PFSK-1 (cell line): Measurements from ENCODE around the gene MFSD2A.

Source experiments
- POLR2AphosphoS5 ChIP-seq: IDR thresholded peaks from 2 replicates; pipeline ENCODE4 v1.6.1; 2012; ENCODE audit warnings: low read depth, mild to moderate bottlenecking, control low read depth, low read length, moderate library complexity
- SIN3A ChIP-seq: IDR thresholded peaks from 2 replicates; pipeline ENCODE4 v1.6.1; 2012; ENCODE audit warnings: mild to moderate bottlenecking, low read length, moderate library complexity, borderline replicate concordance; ENCODE audit not compliant: insufficient read depth
- TAF1 ChIP-seq: IDR thresholded peaks from 2 replicates; pipeline ENCODE4 v1.6.1; 2012; ENCODE audit warnings: low read length, control low read depth, borderline replicate concordance; ENCODE audit not compliant: insufficient read depth

- TF ChIP-seq TAF1: peak; percentile 70; the same call in 1 of the 2 replicates
- TF ChIP-seq POLR2AphosphoS5: peak; percentile 80
- TF ChIP-seq SIN3A: peak; percentile 93; the same call in 1 of the 2 replicates
These were observed at the start of gene MFSD2A for GRCh38 chr1:39954870-39955546.
